Measurements from ENCODE around the gene APBA1.
A peak's percentile ranks its signal among the peaks of the same experiment; 100 is the strongest.

APBA1 gene

DNA sequence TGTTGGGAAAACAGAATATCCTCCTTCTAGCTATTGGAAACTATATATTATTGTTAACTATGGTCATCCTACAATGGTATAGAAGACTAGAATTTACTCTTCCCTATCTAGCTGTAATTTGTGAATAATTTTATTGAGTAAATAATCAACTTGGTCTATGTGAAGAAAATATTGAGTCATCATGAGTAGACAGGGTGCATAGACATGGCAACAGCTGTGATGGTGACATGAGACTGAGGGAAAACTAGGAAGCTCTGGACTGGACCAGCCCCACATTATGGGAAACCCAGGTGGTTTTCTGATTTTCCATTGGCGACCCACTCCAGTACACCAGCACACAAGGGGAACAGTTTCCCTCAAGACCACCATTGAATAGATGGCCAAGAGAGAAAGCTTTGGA is 95.0 kb downstream of the APBA1 start:
- DNase-seq = no peak

DNA sequence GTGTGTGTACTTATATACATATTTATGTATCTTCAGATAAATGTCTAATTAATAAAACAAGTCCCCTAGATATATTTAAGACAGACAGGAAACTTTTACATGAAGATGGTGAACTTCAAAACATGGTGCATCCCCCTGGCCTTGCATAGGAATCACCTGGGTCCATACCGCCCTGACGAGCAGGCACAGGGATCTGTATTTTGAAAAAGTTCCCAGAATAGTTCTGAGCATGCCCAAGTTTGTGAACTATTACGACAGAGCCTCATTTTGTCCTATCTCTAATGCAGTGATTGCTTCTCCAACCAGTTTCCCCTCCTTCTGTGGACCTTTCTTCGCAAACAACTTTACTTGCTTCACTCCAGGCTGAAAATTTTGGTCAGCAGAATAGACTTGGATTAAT is 98.1 kb downstream of the APBA1 start:
- DNase-seq = no peak

GRCh38 chr9:69573651-69574050 is 98.5 kb downstream of the APBA1 start:
- DNase-seq = peak; percentile 86

DNA sequence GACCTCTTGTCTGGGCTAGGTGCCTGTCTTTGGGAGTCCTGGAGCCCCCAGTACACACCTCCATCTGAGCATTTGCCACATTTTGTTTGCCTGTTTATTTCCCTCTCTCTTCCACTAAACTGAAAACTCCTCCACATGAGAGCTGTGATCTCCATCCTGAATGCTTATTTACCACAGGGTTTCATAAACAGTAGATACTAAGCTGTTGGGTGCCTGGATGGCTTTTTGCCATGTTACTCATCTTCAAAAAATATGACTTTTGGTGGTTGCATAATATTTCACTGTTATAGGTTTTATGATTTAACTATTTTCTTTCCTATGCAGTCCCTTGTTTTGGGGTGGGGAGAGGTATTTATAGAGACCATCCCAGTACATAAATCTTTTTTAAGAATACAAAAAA is 99.6 kb downstream of the APBA1 start:
- peak; percentile 37 for DNase-seq

- no peak for DNase-seq
Observed at GRCh38 chr9:69571032-69571431, 101.1 kb downstream of the APBA1 start.

- DNase-seq = peak; percentile 86
Observed at GRCh38 chr9:69569738-69570451, 102.3 kb downstream of the APBA1 start.

- DNase-seq = no peak
Observed at GRCh38 chr9:69564557-69564956, 107.6 kb downstream of the APBA1 start.

GRCh38 chr9:69559126-69559525 is 113.0 kb downstream of the APBA1 start:
- DNase-seq = no peak

- no peak for DNase-seq
Observed at GRCh38 chr9:69556707-69557106, 115.5 kb downstream of the APBA1 start.

- DNase-seq = no peak
Observed at GRCh38 chr9:69555802-69556201, 116.4 kb downstream of the APBA1 start.

DNA sequence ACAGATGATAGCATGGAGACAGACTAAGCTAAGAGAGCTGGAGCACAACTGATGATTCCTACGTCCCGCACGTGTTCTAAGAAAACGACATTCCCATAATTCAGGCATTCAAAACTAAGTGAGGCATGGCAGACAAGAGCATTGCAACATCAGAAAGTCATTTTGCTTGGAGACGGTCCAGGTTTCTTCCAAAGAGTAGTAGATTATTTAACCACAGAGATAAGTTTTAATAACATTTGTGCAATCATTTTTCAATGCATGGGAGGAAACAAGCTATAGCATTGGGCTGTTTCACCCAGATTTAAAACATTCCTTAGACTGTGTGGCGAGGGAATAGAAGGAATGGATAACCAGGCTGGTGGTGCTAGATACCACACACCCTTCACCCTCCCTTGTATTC is 117.2 kb downstream of the APBA1 start:
- peak; percentile 92 for DNase-seq

GRCh38 chr9:69549310-69550202 is 122.6 kb downstream of the APBA1 start:
- peak; percentile 63 for DNase-seq

GRCh38 chr9:69548681-69549080 is 123.5 kb downstream of the APBA1 start:
- DNase-seq = no peak

DNA sequence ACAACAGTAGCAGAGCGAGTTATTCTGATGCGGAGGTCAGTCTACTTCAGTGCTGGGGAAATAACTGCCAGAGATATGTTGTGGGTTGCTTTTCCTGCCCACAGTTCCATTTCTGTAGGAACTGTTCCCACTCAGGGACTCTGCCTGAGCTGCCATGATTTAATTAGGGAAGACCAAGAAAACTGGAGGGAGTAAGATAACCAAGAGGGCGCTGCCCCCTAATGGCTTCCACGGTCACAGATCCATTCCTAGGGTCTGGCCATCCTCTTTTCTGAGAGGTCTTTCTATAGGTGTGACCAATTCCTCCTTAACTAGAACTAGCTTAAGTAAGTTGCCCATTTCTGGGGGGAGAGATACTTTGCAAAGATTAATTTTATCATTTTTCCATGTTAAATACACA is 125.9 kb downstream of the APBA1 start:
- peak; percentile 41 for DNase-seq

DNA sequence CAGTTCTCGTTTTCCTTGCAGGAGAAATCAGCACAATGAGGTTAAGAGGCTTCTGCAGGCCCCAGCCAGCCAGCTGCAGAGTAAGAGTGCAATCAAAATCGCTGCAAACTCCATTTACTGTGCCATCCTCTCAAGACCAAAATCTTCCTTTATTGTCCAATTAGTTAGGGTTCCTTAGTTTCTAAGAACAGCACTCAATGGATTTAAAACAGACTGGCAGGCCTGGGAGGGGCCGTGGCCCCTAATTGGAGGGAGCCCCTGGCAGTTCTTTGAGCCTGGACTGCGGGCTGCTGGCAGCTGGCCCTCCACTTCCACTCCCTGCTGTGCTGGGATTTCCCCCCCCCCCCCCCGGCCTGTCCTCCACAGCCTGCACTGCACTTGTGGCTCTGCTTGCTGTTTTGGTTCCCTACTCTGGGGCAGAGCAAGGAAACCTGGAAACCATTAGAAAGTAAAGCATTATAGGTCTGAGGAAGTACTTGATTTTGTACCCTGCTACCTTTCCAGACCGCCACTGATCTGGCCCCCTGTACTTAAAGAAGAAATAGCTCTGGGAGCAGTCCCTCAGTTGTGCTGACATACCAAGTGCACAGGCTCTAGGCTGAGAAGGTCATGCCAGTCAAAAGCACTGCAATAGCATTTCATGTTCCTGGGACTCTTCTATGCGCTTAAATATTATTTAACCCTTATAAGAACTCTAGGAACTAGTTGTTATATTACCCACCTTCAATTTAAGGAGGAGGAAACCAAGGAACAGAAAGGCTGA is 129.0 kb downstream of the APBA1 start:
- peak; percentile 14 for DNase-seq

- no peak for DNase-seq
Observed at GRCh38 chr9:69542058-69542457, 130.1 kb downstream of the APBA1 start.

DNA sequence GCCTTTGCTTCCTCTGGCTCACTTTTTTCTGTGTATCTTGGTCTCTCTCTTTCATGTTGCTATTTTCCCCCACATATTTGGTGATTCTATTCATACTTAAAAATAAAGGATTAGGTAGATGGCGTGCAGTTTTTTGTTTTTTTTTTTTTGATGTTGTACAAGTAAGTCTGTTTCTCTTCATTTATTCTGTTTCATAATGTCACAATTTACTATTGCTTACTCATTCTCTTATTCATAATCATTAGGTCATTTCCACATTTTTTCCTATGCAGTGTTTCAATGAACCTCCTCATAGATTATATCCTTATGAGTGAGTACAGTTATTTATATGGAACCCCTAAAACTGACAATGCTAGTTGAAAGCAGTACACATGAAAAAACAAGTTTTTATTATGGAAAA is 136.3 kb downstream of the APBA1 start:
- DNase-seq = peak; percentile 36

DNA sequence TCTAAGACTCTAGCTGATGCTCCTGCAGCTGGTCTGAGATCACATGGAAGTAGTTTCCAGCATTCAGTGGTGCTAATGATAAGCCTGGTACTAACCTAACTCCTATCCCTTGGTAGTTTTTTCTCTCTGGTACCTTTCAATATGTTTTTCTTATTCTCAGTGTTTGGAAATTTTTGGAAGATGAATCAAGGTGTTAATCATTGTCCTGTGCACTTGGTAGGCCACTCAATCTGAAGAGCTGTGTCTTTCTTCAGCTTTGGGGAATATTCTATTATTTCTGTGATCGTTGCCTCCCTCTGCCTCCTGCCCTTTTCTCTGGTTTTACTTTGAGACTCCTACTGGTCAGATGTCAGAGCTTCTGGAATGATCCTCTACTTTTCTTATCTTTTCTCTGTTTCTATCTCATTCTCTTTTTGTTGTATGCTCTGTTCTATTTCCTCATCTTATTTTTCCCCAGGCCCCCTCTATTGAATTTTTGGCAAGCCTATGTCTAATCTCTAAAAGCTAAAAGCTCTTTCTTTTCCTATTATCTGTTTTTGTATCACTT is 136.8 kb downstream of the APBA1 start:
- DNase-seq = no peak

GRCh38 chr9:69532396-69532795 is 139.8 kb downstream of the APBA1 start:
- no peak for DNase-seq

- no peak for DNase-seq
Observed at GRCh38 chr9:69527454-69527853, 144.7 kb downstream of the APBA1 start.

- no peak for DNase-seq
Observed at GRCh38 chr9:69526699-69527098, 145.5 kb downstream of the APBA1 start.

DNA sequence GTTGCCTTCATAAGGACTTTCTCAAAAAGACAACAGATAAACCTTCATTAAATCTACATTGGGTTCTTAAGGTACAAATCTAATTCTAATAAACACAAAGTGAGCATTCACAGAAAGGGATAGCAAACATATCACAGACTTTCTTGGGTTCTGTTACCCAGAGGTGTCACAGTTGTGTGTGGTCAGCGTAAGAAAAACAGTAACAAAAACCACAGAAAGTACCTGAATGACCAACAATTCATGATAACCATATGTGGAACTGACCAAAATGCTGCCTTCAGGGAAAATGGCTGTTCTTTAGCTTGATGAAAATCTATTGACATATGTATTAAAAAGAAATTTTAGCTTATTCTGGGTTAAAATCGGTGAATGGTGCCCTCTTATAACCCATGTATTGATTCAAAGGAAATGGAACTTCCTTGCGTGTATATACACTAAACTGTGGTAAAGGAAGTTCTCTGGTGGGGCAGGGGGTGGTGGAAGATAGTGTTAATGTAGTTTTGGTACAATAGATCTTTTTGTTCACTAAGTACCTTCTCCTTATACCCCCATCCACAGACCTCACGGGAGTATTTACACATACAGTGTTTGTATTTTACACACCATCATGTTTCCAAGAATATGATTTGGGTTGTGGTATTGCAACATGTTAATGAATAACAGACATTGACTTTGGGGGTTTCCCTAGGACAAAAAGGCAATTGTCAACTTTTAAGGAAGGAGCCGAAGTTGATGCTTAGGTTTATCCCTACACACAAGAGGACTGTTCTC is 152.5 kb downstream of the APBA1 start:
- no peak for DNase-seq

Data from fibroblast of skin of scalp (primary cell).